ENCODE data around the gene NOX5.

GRCh38 chr15:68993276-68993675 is 21.2 kb upstream of the NOX5 start:
- TF ChIP-seq EZH2 (IDR thresholded peaks at IDR 0.05; ENCODE audit: borderline replicate concordance, insufficient read depth, low read depth, low read length, poor library complexity, severe bottlenecking), result no peak
- no peak for TF ChIP-seq CTCF (IDR thresholded peaks at IDR 0.05)
